HFF-Myc (cell line): ENCODE data around the gene ESRRA.

Source experiments
- DNase-seq: peaks from one replicate; pipeline ENCODE4 v3.0.0-alpha.2; 2011; ENCODE audit warnings: low read depth; ENCODE audit errors: extremely low read depth
- H3K4me3 ChIP-seq: replicated peaks from 2 replicates; pipeline ENCODE4 v1.5.1; 2011; ENCODE audit warnings: low read depth, mild to moderate bottlenecking, control low read depth, low read length
- CTCF ChIP-seq: IDR thresholded peaks from 2 replicates; pipeline ENCODE4 v1.5.1; 2012; ENCODE audit warnings: mild to moderate bottlenecking, low read depth, low read length, control low read depth; ENCODE audit errors: missing control alignments

The ESRRA gene

GRCh38 chr11:64360448-64360921 is 55.2 kb downstream of the ESRRA start:
- no peak overlapping the region for H3K4me3 ChIP-seq
- no peak for TF ChIP-seq CTCF
- DNase-seq = no peak

GRCh38 chr11:64361659-64362058 is 56.3 kb downstream of the ESRRA start:
- DNase-seq = no peak
- H3K4me3 ChIP-seq = no peak overlapping the region
- no peak for TF ChIP-seq CTCF

- no peak overlapping the region for H3K4me3 ChIP-seq
- no peak for TF ChIP-seq CTCF
- no peak for DNase-seq
These were observed 57.0 kb downstream of the ESRRA start for GRCh38 chr11:64362339-64362738.

- no peak overlapping the region for H3K4me3 ChIP-seq
- TF ChIP-seq CTCF = no peak
- no peak for DNase-seq
These were observed 59.1 kb downstream of the ESRRA start for GRCh38 chr11:64364435-64364834.

- no peak overlapping the region for H3K4me3 ChIP-seq
- no peak for DNase-seq
- TF ChIP-seq CTCF = no peak
These were observed 59.6 kb downstream of the ESRRA start for GRCh38 chr11:64364911-64365310.
